ENCODE results near the gene GALNT2.
A peak's percentile ranks its signal among the peaks of the same experiment; 100 is the strongest.

GALNT2 gene

DNA sequence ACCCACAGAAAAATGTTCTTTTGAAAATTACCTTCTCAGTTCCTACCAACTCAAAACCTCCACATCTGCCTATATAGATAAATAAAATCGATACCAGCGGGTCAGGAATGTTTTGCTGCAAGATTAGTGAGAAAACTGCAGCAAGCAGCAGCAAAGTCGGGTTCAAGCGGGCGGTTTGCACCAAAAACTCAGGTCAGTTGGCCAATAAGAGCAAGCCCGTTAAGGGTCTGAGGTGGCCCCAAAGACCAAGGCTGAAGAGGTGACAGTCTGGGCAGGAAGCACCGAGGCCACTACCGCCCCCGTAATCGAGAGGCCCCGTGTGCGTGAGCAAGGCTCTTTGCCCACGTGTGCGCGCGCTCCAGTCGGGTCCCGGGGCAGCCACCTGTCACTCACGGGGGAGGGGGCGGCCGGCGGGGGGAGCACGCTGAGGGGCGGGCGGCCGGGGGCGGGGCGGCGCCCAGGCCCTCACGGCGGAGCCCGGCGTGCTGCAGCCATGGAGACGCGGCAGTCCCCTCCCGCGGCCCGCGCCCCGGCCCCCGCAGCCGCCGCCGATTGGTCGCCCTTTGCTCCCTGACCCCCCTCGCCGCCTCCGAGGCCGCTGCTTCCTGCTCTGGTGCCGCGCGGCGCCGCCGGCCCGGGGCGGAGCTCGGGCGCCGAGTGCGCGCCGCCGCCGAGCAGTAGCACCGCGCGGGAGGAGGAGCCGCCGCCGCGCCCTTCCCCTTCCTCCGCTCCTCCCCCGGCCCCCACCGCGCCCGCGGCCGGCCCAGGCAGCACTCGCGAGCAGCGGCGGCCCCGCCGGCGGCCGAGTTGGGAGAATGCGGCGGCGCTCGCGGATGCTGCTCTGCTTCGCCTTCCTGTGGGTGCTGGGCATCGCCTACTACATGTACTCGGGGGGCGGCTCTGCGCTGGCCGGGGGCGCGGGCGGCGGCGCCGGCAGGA is at the start of gene GALNT2:
TSS of gene GALNT2 (plus strand) at position 773 of the 939 bp plus-strand sequence. CDS start at position 816, 43 bp downstream.
- DNase-seq: peak; percentile 82

DNA sequence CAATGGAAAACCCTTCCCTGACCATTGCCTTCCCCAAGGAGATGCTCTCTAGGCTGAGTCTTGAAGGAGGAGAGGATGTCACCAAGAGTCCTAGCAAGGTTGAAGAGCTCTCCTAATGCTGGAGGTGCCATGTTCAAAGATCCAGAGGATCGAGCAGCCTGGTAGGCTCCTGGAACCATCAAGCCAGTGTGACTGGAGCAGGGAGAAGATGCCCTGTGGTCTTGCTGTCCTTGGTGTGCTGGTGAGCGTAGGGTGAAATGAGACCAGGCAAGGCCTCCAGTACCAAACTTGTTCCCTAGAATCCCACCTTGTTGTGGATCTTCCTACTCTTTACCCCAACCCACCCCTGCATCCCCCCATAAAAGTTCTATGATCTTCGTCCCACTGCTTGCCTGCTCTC is 46.6 kb upstream of the GALNT2 start:
- no peak for DNase-seq

DNA sequence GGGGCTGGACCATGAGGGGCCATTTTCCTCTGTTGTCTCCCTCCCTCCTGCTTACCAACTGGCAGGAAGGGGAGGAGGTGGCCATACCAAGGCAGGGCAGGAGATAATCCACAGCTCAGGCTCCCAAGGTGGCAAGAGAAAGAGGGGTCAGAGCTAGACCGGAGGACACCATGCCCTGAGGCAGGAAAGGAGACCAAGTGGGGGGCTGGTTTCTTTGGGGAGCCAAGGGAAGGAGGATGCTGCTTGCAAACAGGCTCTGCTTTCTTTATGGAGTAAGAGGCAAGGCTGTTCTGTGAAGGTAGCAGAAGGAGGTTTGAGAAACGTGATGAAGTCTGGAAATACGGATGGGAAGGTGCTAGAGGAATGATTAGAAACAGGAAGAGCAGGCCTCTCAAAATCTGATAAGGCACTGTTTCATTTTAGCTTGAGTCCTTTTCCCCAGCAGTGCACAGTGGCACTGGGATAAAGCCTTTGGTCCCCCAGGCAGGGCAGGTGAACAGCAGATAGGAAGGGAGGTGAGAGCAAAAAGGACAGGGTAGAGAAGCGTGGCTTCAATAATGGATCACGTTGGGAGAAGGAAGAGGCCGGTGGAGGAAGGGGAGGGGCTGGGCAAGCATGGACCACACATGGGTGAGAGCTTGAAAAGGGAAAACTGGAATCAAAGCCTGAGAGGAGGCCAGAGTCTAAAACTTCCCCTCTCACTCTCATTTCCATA is 44.2 kb upstream of the GALNT2 start:
- DNase-seq: no peak

DNA sequence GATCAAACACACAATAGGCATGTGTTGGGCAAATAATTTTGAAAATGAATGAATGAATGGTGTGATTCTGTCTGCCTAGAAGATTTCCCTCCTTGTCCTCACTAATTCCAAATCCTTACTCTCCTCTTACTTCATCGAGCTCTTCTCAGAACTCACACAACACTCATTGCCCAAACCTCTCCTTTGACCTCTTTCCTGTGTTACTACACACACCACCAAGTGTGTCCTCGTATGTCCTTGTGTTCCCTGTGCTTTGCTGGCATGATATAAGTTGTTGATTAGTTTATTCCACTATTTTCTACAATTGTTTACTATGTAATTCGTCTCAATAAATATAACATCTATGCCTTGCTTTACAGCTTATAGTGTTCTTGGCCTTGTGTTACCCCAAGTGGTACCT is 41.4 kb upstream of the GALNT2 start:
- DNase-seq: no peak

DNA sequence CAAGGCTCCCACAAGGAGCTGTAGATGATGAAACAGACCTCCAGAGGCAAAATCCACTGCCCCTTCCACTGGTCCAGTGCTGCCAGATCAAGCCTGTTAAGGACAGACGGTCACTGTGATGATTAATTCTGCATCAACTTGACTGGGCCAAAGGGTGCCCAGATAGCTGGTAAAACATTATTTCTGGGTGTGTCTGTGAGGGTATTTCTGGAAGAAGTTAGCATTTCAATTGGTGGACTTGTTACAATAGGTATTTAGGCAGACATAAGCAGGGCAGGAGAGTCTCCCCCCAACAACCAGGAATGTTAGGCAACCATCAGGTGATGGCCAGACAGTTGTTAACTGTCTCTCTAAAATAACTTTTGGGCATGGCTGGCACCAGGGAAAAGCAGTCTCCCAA is 40.9 kb upstream of the GALNT2 start:
- no peak for DNase-seq

DNA sequence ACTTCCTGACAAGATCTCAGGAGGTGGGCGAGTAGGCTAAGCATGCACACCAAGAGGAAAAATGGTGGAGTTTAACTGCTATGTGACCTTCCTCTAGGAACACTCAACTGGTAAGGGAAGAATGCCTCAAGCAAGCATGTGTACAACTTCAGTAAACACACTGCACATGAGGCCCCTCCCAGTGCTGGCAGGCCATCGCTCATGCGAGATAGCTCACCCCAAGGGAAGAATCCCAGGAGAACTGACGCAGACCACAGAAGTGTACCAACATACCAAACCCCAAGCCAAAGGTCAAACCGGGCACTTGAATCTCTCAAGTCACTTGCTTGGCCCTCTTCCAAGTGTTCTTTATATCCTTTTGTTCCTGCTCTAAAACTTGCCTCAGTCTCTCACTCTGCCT is 40.5 kb upstream of the GALNT2 start:
- no peak for DNase-seq

DNA sequence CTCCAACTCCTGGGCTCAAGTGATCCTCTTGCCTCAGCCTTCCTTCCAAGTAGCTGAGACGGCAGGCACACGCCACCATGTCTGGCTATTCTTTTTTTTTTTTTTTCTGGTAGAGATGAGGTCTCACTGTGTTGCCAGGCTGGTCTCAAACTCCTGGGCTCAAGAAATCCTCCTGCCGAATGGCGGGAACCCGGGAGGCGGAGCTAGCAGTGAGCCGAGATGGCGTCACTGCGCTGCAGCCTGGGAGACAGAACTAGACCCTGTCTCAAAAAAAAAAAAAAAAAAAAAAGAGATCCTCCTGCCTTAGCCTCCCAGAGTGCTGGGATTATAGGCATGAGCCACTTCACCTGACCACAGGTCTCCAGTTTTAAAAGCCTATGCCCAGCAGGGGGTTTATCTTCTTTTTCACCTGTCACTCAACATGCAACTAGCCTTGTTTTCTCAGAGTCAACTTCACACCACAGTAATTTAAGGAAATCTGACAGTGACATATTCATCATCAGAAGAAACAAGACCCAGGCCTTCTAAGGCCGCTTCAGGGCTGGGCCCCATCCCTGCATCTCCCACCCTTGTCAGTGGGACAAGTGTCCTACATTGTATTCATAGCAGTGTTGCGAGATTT is 38.3 kb upstream of the GALNT2 start:
- DNase-seq: no peak

DNA sequence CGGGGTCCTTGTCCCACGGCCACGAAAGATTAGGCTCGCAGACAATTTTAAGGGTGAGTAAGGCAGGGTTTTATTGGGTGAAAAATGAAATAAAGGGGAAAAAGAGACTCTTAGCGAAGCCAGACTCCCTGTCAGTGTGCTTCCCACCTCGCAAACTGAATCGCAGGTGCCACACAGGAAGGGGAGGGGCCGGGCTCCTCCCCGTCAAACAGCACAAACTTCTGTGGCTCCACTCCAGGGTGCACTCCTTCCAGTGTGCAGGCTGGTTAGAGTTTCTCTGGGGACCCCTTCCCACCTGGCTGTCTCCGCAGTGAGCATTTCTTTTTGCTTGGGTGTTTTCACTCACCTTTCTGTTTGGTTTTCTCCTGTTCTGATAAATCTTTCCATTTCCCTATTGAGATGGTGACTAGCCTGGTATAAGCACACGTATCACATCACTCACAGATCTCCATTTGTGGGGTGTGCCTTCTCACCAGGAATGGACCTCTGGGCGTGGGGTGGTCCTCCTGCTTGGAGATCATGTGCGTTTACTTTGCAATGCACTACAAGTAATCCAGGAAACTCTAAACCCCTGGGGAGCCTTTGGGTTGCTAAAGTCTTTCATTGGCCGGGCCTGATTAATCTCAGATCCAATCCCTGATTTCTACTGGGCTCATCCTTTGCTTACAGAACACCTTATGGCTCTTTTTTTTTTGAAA is 37.6 kb upstream of the GALNT2 start:
- DNase-seq: no peak

DNA sequence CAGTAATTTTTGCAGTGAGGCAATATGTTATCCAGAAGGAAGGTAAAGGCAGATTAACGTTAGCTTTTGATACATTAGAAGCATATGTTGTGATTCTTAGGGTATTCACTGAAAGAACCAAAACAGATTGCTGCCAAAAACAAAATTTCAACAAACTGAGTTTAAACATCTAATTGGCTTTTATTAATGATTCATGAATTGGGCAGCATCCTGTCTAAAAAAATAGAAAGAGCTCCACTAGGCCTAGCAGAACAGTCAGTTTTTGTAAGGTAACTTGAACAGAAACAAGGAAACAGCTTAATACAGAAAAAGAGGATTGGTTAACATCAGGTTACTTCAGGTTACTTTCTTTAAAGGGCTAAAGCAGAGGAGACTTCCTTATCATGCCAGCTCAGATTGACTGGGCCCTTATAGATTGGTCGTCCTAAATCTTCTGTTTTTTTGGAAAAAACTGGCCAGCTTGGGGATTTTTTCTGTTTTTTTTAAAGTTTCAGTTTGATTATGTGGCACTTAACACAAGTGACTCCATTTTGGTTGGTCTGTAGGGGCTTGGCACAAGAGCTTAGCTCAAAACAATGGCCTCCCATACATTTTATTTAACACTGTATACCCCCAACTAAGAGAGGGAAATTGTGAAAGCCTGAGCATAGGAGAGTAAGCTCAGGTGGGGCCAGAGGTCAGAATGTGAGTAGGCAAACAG is 36.8 kb upstream of the GALNT2 start:
- no peak for DNase-seq

DNA sequence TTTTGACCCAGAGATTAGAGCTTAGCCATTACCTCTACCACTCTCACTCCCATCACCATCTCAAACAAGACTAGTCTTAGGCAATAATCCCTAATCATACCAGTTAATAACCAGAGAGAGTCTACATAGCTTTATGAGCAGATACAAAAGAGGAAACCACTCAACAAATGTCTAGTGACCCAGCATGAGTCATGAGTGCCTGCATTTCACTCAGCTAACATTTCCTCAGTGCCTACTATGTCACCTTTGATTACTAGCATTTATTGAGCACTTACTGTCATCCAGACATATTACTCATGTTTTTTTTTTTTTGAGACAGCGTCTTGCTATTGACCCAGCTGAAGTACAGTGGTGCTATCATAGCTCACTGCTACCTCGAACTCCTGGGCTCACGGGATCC is 35.9 kb upstream of the GALNT2 start:
- no peak for DNase-seq

DNA sequence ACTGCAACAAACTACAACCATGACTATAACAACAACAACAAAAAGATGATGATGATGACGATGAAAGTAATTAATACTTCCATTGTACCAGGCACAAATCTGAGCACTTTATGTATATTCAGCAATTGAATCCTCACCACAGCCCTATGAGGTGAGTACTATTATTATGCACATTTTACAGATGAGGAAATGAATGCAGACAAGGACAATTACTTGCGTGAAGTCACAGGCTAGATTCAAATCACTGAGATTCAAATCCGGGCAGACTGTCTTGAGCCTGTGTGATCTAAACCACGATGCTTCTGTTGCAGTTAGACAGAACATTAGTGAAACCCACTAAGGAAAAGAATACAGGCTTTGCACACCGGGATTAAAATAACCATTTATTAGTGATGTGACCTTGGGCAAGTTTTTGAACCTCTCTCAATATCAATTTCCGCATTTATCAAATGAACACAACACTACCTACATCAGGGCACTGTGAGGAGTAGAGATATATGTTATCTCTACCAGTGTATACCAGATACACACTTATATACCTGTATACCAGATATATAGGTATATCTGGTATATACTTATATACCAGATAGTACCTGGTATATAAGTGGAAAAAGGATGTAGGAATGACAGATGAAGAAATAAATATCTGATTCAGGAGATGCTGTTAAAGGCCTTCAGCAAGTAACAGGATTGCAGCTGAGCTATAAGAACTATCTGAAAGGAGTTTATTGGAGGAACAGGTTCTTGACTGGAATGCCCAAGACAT is 34.3 kb upstream of the GALNT2 start:
- DNase-seq: no peak

DNA sequence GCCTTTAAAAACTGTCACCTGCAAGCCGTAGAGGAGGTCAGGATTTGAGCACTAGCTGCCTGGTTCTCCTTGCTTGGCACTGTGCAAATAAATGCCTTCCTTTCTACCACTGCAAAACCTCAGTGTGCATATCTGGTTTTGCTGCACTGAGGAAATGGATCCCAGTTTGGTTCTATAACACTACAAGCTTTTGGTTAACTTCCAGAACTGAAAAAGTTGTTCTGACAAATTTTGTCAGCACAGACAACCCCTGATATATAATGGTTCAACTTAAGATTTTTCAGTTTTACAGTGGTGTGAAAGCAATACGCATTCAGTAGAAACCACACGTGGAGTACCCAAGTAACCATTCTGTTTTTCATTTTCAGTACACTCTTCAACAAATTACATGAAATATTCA is 29.8 kb upstream of the GALNT2 start:
- no peak for DNase-seq

DNA sequence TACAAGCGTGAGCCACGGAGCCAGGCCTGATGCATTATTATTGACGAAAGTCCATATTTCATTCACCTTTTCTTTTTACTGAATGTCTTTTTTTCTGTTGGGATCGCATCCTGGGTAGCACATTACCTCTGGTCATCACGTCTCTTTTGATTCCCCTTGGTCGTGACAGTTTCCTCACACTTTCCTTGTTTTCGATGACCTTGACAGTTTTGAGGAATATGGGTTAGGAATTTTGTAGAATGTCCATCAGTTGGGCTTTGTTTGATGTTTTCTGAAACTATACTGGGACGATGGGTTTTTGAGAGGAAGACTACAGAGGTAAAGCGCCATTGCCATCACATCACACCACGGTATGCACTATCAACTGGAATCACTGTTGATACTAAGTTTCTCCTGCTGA is 26.6 kb upstream of the GALNT2 start:
- no peak for DNase-seq

DNA sequence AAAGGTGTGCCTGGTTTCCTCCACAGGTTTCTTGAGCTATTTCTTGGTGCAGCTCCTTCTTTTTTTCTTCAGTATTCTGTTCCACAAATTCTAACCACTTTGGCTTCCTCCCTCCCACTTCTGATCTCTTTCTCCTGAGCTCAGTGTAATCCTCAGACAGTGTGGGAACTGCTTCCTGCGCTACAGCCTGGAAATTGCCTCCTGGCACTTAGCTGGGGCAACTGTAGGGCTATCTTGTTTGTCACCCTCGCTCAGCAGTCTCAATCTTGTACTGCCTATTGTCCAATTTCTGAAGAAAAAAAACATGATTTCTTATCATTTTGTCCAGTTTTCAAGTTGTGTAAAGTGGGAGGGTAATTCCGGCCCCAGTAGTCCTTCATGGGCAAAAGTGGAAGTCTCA is 24.0 kb upstream of the GALNT2 start:
- no peak for DNase-seq

DNA sequence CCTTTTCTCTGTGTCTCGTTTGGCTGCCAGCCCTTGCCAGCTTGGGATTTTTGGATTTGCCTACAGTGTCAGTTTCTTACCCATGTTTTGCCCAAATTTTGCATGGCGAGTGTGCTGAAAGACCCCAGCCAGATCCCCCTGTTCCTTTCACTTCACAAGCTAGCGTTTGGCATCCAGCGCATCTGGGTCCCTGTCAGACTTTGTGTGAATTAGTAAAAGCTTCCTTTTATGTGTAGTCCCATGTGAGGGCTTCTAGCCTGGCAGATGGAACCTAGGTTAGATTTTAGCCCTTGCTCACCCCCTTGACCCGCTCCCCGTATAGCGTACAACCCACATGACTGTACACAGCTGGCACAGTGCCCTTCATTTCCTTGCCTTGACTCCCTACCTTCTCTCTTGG is 22.3 kb upstream of the GALNT2 start:
- DNase-seq: no peak

DNA sequence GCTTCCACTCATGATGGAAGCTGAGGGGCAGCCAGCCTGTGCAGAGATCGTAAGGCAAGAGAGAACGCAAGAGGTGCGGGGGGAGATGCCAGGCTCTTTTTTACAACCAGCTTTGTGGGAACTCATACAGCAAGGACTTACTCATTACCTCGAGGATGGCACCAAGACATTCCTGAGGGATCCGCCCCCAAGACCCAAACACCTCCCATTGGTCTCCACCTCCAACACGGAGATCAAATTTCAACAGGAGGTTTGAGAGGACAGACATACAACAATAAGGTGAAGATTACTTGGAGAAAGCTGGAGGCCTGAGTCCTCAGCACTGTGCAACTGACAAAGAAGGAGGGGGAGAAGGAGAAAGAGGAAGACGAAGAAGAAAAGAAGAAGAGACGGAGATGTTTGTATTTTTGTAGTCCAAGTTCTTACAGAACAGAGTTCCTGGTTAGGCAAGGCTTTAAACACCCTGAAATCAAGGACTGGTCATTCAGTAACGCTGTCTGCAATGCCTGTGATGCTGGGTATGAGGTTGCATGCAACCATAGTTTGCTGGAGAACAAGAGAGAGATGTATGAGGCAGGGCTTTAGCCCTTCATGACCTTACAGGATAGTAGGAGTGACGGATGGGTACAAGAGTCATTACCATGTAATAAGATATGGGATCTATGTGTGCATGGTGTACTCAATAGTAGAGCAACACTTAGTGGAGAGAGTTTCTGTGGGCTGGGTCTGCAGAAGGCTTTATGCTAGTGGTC is 19.7 kb upstream of the GALNT2 start:
- DNase-seq: no peak

DNA sequence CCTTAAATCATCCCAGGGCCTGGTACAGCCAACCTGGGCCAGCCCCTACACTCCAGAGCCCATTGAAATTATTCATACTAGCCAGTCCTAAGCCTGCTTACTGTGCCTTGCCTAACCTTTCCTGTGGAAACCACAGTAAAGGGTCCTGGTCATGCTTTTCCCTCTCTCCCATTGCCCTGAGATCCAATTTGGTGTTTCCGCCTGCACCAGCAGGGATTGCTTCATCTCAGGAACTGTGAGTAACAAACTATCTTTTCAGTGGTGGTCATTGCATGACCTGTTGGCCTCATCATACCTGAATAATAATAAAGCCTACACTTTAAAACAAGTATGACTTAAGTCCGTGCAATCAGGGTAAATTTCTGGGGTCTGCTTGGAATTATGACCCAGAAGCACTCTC is 18.7 kb upstream of the GALNT2 start:
- DNase-seq: no peak

DNA sequence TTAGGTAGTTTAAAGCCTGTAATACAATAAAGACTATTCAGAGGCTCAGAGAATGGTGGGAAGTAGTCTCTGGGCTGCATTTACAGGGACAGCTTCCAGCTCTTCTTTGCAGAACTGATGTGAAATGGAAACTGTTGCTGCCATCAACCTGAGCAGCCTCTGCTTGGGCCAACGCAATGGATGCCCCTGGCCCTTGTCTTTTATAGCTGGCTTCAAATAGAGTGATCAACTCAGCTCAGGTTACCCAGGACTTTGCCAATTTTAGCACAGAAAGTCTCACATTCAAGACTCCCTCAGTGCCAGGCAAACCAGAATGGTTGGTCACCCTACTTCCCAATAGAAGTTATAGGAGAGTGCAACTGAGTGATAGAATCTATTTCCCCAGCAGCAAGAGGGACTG is 18.1 kb upstream of the GALNT2 start:
- DNase-seq: no peak

DNA sequence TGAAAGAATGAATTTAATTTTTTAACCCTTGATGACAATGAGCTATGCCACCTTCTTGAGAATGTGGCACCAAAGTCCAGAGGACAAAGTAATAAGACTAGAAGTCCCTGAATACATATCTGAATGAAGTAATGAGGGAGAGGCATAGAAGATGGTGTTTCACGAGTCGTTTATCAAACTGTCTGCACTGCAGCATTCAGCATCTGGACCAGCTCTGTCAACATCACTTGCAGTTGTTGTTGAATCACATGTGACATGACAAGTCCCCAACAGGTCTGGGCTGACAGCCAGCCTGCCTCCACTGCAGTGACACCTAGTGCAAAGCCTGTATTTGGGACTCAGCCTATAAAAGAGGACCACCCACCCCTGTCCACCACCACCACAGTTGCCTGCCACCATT is 17.3 kb upstream of the GALNT2 start:
- DNase-seq: peak; percentile 13

DNA sequence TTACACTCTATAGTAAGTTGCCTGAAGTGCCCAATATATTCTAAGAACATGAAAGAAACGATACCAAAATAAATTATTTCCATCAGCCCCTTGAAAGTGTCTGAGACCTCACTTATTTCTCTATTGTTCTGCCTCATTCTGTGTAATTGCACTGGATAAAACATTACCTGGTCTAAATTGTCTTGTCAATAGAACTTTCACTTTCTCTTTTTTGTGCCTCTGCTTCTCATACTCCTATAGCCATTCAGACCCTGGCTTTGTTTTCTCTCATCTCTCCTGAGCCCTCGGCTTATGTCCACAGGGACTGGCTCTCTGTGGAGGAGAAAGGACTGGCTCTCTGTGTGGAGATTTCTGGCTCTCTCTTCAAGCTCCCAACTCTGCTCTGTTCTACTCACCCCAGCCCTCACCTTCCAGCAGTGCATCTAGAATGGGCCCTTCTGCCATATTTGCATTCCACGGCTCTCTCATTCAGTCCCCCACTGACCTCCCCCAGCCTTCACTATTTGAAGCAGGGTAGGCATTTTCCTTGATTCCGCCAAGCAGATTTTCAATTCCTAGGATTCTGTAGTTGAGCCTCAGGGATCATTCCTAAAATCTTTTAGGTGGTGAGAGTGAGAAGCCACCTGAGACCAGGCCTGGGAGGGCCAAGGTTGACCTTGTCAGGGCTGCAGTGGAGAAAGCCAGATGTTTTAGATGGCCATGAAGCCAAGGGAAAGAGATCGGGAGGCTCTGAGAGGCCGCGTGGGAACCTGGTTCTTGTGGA is 15.9 kb upstream of the GALNT2 start:
- DNase-seq: no peak
